Fibroblast of villous mesenchyme (primary cell): ENCODE results near the gene FAM240B. TPM values are rescaled to one million over a fixed set of nuclear protein-coding genes. Genes with fewer than 3 reads are reported as not detected.

ENCODE experiments used
- DNase-seq: peaks from one replicate; pipeline ENCODE4 v3.0.0-alpha.2; 2010; ENCODE audit warnings: low read depth
- H3K4me3 ChIP-seq: 2 replicates; pipeline ENCODE4 v1.5.1; 2011; ENCODE audit warnings: low read depth, mild to moderate bottlenecking, low read length
- CTCF ChIP-seq: IDR thresholded peaks from 2 replicates; pipeline ENCODE4 v1.5.1; 2012; ENCODE audit warnings: low read depth, mild to moderate bottlenecking, low read length; ENCODE audit not compliant: insufficient read depth
- total RNA-seq: library from RNA; depleted of rRNA; stranded (reverse); fragments of >200 nt; gene quantifications from 2 replicates; pipeline ENCODE4 v1.2.3, GENCODE V29; 2012

FAM240B gene
- total RNA-seq, 1 donor, result not detected

- DNase-seq, result peak; percentile 13
- no peak for TF ChIP-seq CTCF
- no peak overlapping the region for H3K4me3 ChIP-seq
These were observed 42.2 kb downstream of the FAM240B start for GRCh38 chr9:38677660-38678303.

GRCh38 chr9:38675831-38676230 is 44.1 kb downstream of the FAM240B start:
- DNase-seq, result no peak
- no peak for TF ChIP-seq CTCF
- no peak overlapping the region for H3K4me3 ChIP-seq

GRCh38 chr9:38675211-38675610 is 44.7 kb downstream of the FAM240B start:
- no peak for TF ChIP-seq CTCF
- DNase-seq, result peak; percentile 38
- no peak overlapping the region for H3K4me3 ChIP-seq

GRCh38 chr9:38673399-38674193 is 46.3 kb downstream of the FAM240B start:
- no peak for TF ChIP-seq CTCF
- DNase-seq, result no peak
- H3K4me3 ChIP-seq, result no peak overlapping the region

GRCh38 chr9:38671748-38672147 is 48.2 kb downstream of the FAM240B start:
- no peak overlapping the region for H3K4me3 ChIP-seq
- TF ChIP-seq CTCF, result no peak
- no peak for DNase-seq

- no peak for TF ChIP-seq CTCF
- no peak for DNase-seq
These were observed 48.6 kb downstream of the FAM240B start for GRCh38 chr9:38671372-38671731.

More at GRCh38 chr9:38671372-38671731, 48.6 kb downstream of the FAM240B start:
- no peak overlapping the region for H3K4me3 ChIP-seq
